ENCODE data around the gene SLC1A3. TPM values are rescaled to one million over a fixed set of nuclear protein-coding genes. Genes with fewer than 3 reads are reported as not detected.

The SLC1A3 gene
- total RNA-seq, 1 experiment from 2014 or later: 6.6 TPM

- no peak for DNase-seq (ENCODE audit: low read depth, low spot score)
- in situ Hi-C loops (cut with HindIII; ENCODE audit: low pct_unique_long_range_greater_than_20kb, low sequenced_read_pairs): no loop called here
Observed at GRCh38 chr5:36644727-36645126, 38.3 kb downstream of the SLC1A3 start.

- no peak for DNase-seq (ENCODE audit: low read depth, low spot score)
- in situ Hi-C loops (cut with HindIII; ENCODE audit: low pct_unique_long_range_greater_than_20kb, low sequenced_read_pairs): no loop called here
Observed at GRCh38 chr5:36646100-36646499, 39.7 kb downstream of the SLC1A3 start.

GRCh38 chr5:36646507-36647023 lies 40.2 kb downstream of the SLC1A3 start:
- DNase-seq (ENCODE audit: low read depth, low spot score): no peak
- in situ Hi-C loops (cut with HindIII; ENCODE audit: low pct_unique_long_range_greater_than_20kb, low sequenced_read_pairs): no loop called here

DNA sequence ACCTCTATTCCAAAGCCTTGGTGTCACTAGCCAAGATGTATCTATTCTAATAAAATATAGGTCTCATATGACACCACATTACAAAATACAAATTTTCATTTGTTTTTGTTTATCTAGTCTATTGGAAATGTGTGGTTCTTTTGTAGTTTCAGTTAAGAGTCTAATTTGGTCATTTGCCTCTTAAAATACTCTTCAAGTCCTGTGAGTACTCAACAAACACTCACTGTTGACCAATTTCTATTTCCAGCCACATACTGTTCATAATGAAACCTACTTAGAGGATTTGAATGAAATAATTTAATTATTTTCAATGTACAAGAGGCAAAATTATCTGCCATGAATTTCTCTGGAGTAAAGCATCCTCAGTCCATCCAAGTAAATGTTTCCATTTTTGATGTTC lies 40.6 kb downstream of the SLC1A3 start:
- DNase-seq (ENCODE audit: low read depth, low spot score): no peak
- in situ Hi-C loops (cut with HindIII; ENCODE audit: low pct_unique_long_range_greater_than_20kb, low sequenced_read_pairs): no loop called here

- in situ Hi-C loops (cut with HindIII; ENCODE audit: low pct_unique_long_range_greater_than_20kb, low sequenced_read_pairs): no loop called here
- no peak for DNase-seq (ENCODE audit: low read depth, low spot score)
Observed at GRCh38 chr5:36648426-36648825, 42.0 kb downstream of the SLC1A3 start.

DNA sequence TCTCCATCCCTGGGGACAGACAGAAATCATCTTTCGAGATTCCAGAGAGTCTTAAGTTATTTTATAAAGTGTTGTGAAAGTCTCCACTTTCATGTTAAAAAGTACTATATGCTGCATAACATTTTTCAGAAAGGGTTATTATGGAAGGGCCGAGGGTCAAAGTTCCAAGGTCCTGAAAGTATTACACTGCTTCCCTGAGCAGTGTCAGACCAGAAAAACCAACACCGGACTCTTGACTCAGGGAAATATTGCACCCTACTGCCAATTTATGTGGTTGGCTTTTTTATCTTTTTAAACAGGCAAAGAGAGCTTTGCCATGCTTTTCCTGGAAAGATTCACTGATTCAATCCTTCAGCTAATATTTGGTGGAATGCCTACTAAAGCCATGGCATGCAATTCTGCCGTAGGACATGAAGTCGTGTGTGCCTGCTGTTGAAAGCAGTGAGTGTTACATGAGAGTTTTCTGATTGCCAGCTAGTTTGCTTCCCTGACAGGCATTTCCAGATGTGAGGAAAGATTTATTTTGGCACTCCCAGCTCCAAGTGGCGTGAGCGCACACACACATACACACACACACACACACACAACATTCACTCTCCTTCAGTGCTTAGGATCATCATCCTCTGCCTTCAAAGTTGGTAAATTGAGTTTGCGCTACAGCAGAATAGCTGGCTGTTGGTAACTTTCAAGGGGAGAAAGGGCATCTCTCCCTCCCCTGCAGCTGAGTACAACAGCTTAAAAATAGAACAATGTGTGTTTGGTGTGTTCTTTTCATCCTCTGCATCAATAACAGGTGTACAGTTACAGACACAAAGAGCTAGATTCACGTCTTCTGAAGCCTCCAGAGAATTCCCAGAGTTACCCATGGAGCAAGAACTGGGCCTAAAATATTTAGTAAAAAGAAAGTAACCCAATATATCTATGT lies 45.6 kb downstream of the SLC1A3 start:
- in situ Hi-C loops (cut with HindIII; ENCODE audit: low pct_unique_long_range_greater_than_20kb, low sequenced_read_pairs): no loop called here
- DNase-seq (ENCODE audit: low read depth, low spot score): no peak

GRCh38 chr5:36653044-36653705 lies 46.8 kb downstream of the SLC1A3 start:
- in situ Hi-C loops (cut with HindIII; ENCODE audit: low pct_unique_long_range_greater_than_20kb, low sequenced_read_pairs): no loop called here
- no peak for DNase-seq (ENCODE audit: low read depth, low spot score)

- in situ Hi-C loops (cut with HindIII; ENCODE audit: low pct_unique_long_range_greater_than_20kb, low sequenced_read_pairs): no loop called here
Observed at GRCh38 chr5:36654564-36654963, 48.2 kb downstream of the SLC1A3 start.

DNA sequence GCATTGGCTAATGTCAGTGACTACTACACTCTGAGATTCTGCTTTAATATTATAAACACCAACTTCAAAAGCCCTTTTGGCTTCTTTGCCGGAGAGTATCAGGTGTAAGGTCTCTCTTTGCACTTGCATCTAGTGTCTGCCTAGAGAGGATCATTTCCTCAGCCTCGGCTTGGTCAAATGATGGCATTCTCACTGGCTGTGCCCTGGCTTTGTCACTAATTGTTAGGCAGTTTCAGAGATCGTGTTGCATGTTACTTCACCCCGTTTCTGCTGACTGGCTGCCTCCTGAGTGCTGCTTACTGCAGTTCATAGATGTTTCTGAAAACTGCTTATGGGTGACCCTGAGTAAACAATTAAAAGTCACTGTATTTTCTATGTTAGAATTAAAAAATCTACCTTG lies 48.8 kb downstream of the SLC1A3 start:
- in situ Hi-C loops (cut with HindIII; ENCODE audit: low pct_unique_long_range_greater_than_20kb, low sequenced_read_pairs): no loop called here
- peak; percentile 57 for DNase-seq (ENCODE audit: low read depth, low spot score)

More at GRCh38 chr5:36654564-36654963, 48.2 kb downstream of the SLC1A3 start:
- DNase-seq (ENCODE audit: low read depth, low spot score): no peak

DNA sequence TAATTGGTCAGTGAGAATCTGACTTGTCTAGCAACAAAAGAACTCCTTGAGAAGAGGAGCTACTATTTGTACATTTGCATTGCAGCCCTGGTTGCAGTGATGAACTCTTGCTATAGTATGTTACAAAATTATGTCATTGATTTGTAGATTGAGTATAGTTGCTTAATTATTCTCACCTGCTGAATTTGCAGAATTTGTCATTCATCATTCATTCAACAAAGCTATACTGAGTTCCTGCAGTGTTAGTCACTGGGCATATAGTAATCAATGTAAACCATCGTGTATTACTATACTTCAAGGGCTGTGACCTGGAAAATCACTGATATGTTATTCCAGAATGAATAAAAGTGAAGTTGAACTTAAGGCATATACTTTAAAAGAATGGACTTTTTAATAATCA lies 50.1 kb downstream of the SLC1A3 start:
- in situ Hi-C loops (cut with HindIII; ENCODE audit: low pct_unique_long_range_greater_than_20kb, low sequenced_read_pairs): no loop called here
- DNase-seq (ENCODE audit: low read depth, low spot score): no peak

GRCh38 chr5:36657563-36657995 lies 51.2 kb downstream of the SLC1A3 start:
- DNase-seq (ENCODE audit: low read depth, low spot score): peak; percentile 88

DNA sequence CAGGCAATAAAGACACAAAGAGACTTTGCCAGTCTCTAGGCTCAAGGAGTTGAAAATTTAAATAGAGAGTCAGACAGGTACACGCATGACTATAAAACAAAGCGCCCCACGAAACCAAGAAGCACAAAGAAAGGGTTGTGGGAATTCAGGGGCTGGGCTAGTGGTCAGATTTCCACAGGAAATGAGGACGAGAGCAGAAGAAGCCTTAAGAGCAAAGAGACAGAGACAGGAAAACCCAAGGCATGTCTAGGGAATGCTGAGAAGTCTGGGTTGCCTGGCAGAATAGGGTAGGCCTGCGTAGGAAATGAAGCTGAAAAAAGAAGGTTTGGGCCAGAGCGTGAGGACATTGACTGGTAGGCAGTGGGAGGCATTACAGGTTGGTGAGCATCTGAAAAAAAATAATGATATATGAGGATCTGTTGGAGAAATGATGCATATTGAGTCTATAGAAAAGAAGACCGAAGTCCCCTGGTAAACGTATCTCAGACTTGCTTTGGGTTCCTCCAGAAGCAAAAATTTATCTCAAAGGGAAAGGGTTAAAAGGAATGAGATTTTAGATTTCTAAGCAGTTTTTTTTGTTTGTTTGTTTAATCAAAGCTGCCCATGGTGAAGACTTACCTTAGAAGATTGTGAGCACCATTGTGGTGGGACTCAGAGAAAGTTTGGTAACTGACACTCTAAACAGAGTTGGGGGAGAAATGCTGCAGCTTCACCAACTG lies 51.8 kb downstream of the SLC1A3 start:
- DNase-seq (ENCODE audit: low read depth, low spot score): peak; percentile 66
- in situ Hi-C loops (cut with HindIII; ENCODE audit: low pct_unique_long_range_greater_than_20kb, low sequenced_read_pairs): no loop called here

More at GRCh38 chr5:36657563-36657995, 51.2 kb downstream of the SLC1A3 start:
- in situ Hi-C loops (cut with HindIII; ENCODE audit: low pct_unique_long_range_greater_than_20kb, low sequenced_read_pairs): no loop called here

- in situ Hi-C loops (cut with HindIII; ENCODE audit: low pct_unique_long_range_greater_than_20kb, low sequenced_read_pairs): no loop called here
- DNase-seq (ENCODE audit: low read depth, low spot score): no peak
Observed at GRCh38 chr5:36659411-36659810, 53.0 kb downstream of the SLC1A3 start.

DNA sequence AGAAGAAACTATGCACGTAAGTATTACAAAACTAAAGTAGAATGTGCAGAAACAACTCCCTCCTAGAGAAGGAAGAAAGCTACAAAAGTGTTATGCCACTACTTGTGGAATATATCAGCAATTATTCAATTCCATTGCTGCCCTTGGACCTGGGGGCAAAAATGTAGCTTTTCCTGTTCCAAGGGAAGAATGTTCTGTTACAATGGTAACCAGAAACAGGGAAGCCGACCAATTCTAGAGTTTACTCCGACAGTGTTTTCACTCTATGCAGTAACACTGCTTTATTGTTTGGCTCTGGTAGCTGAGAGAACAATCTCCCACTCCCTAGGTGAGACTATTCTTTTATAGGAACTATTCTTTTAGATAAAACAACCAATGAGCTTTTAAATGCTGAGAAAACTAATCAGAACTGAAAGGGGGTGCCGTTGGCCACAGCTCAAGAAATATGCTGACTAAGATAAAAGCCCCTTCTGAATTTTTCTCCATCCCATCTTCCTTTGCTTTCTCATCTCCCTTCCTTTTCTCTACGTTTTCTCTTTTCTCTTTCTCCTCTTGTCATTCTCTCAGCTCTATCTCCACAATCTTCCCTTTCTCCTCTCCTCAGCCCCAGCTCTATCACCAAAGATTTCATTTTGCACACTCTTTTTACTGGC lies 54.1 kb downstream of the SLC1A3 start:
- no peak for DNase-seq (ENCODE audit: low read depth, low spot score)

DNA sequence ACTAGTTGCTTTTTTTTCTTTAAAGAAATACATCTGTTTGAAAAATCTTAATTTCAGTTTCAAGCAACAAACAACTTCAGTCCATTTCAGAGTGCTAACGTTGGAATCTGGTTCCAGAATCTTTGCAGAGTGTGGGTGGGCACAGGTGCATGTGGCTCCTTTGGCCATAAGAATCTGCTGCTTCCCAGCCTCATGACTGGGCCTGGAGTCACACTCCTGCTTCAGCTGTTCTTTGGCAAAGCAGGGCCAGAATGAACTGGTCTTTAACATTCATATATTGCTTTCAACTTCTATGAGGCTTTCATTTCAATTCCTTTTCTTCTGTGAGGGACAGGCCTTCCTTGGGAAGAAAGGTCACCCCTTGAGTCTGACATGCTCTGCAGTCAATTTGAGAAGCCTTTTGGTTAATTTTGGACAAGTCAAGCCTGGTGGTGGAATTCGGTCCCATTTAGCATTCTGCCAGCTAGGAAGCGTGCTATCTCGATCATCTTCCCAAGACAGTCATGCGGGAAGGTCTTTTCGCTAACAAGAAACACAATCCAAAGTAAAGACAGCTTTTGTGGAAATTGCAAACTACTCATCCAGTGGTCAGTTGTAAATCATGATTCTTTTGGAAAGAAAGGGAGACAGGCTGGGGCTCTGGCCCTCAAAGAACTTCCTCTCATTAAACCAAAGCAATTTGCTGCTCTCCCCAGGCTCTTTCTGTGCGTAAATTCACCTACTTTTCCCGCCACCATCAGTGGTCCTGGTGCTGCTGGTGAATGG lies 55.2 kb downstream of the SLC1A3 start:
- no peak for DNase-seq (ENCODE audit: low read depth, low spot score)
- in situ Hi-C loops (cut with HindIII; ENCODE audit: low pct_unique_long_range_greater_than_20kb, low sequenced_read_pairs): no loop called here

More for the DNA sequence above, 54.1 kb downstream of the SLC1A3 start:
- in situ Hi-C loops (cut with HindIII; ENCODE audit: low pct_unique_long_range_greater_than_20kb, low sequenced_read_pairs): no loop called here

DNA sequence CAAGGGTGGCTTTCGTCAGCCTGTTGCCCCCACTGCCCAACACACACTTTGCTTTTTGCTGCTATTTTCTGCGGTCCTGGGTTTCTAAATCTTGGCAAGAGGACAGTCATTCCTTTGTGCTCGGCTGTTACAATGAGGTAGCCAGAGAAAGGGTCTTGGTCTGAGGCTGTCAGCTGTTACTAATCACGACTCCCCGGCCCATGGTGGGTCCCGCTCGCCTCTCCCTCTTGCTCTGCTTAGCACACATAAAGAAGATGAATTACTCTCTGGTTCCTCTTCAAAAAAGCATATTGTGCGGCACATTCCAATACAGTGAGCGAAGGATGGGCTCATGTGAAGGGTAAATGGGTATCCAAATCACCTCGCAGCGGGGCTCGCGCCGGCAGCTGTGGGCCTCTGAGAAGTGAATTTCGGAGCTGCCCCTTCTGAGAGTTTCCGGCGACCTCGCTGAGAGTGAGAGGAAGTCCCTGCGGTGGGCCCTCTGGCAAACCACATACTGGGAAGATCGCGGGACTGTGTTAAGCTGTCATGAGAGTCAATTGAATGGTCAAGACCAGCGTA lies 56.0 kb downstream of the SLC1A3 start:
- in situ Hi-C loops (cut with HindIII; ENCODE audit: low pct_unique_long_range_greater_than_20kb, low sequenced_read_pairs): no loop called here
- DNase-seq (ENCODE audit: low read depth, low spot score): no peak

GRCh38 chr5:36664766-36665165 lies 58.4 kb downstream of the SLC1A3 start:
- in situ Hi-C loops (cut with HindIII; ENCODE audit: low pct_unique_long_range_greater_than_20kb, low sequenced_read_pairs): no loop called here
- DNase-seq (ENCODE audit: low read depth, low spot score): no peak
